Effector memory CD8-positive, alpha-beta T cell (primary cell): ENCODE data around the gene DNAJC6.

ENCODE experiments used
- ATAC-seq: fragments of 150-1000 bp; cut with Tn5 transposase; replicated peaks from 2 replicates; pipeline ENCODE4 v1.10.0; 2021; ENCODE audit warnings: mild to moderate bottlenecking, moderate library complexity
- DNase-seq, 3 experiments: peaks; one replicate each; pipeline ENCODE4 v3.0.0; 2021
- H3K27ac Mint-ChIP-seq, 2 donors: one replicate each; pipeline ENCODE4 v1.8.0; 2022; ENCODE audit warnings: mild to moderate bottlenecking in 2 of 2, mixed read lengths in 2 of 2, moderate library complexity in 2 of 2
- H3K27me3 Mint-ChIP-seq, 2 donors: one replicate each; pipeline ENCODE4 v1.8.0; 2022; ENCODE audit warnings: mixed read lengths in 2 of 2
- H3K36me3 Mint-ChIP-seq: one replicate; pipeline ENCODE4 v1.8.0; 2022; ENCODE audit warnings: mild to moderate bottlenecking, moderate library complexity, mixed read lengths; ENCODE audit not compliant: insufficient read depth
- H3K4me1 Mint-ChIP-seq, 2 donors: one replicate each; pipeline ENCODE4 v1.8.0; 2022; ENCODE audit warnings: low read depth in 2 of 2, mixed read lengths in 2 of 2
- H3K4me3 Mint-ChIP-seq, 2 donors: one replicate each; pipeline ENCODE4 v1.8.0; 2022; ENCODE audit warnings: mild to moderate bottlenecking in 2 of 2, mixed read lengths in 2 of 2, moderate library complexity in 2 of 2
- H3K9me3 Mint-ChIP-seq, 2 donors: one replicate each; pipeline ENCODE4 v1.8.0; 2022; ENCODE audit warnings: mixed read lengths in 2 of 2

DNAJC6 gene

DNA sequence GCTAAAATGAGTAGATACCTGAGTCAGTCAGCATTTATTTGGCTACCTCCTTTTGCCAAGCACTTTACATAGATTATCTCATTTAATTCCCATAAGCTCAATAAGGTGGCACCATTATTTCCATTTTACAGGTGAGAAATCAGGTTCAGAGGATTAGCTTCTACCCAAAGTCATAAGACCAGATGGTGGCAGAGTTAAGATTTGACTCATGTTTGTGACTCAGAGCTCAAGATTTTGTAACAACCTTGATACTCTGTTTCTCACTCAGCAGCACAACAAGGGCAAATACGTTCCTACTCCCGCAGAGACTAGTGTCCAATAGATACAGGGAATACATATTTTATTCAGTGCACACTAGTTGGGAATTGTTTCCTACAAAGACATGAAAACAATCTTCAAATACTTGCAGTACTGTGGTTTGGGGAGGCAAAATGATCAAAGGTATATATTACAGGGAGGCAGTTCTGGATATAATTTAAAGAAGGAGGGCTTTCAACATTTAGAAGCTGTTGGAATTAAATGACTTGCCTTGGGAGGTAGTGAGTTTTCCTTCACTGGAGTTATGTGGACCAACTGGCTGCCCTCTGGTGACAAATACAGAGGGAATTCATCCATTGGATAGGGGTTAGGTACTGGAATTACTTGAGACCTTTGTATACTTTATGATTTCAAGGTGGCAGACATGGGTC is 114.7 kb downstream of the DNAJC6 start:
- ATAC-seq (no peak), DNase-seq (no peak)
- peaks cover 11 to 13% of the 10 kb centered on the region in 2 donors for H3K4me1 Mint-ChIP-seq
- no peaks in the 10 kb centered on the region for H3K9me3 Mint-ChIP-seq
- H3K27ac Mint-ChIP-seq: no peak overlapping the region
- H3K36me3 Mint-ChIP-seq: peaks cover 19% of the 10 kb centered on the region
- no peaks in the 10 kb centered on the region for H3K27me3 Mint-ChIP-seq
- H3K4me3 Mint-ChIP-seq: no peak overlapping the region

DNA sequence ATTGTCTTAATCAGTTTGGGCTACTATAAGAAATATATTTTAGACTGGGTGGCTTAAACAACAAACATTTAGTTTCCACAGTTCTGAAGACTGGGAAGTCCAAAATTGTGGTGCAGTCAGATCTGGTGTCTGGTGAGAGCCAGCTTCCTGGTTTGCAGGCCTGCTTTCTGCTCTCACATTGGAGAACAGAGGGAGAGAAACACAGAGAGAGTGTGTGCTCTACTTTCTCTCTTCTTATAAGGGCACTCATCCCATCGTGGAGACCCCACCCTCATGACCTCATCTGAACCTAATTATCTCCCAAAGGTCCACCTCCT is 115.2 kb downstream of the DNAJC6 start:
- no peak overlapping the region for H3K27ac Mint-ChIP-seq
- no peak overlapping the region for H3K4me3 Mint-ChIP-seq
- no peak for ATAC-seq
- H3K36me3 Mint-ChIP-seq: peaks cover 19% of the 10 kb centered on the region
- H3K27me3 Mint-ChIP-seq: no peaks in the 10 kb centered on the region
- peaks cover 11 to 14% of the 10 kb centered on the region in 2 donors for H3K4me1 Mint-ChIP-seq
- H3K9me3 Mint-ChIP-seq: no peaks in the 10 kb centered on the region
- no peak for DNase-seq

DNA sequence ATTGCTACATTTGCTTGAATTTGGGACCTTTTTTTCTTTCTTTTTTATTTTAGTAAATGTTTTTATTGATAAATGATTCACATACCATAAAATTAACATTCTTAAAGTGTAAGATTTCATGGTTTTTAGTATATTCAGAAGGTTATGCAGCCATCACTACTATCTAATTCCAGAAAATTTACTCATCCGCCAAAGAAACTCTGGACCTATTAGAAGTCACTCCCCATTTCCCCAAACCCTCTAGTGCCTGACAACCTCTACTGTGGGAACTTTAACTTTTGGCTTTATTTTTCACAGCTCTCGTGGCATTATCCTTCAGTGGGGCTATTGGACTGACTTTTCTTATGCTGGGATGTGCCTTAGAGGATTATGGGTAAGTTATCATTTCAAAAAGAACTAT is 115.7 kb downstream of the DNAJC6 start:
- Mint-ChIP-seq H3K27me3 (no peaks in the 10 kb centered on the region), H3K36me3 (peaks cover 19% of the 10 kb centered on the region), H3K9me3 (no peaks in the 10 kb centered on the region), H3K27ac (no peak overlapping the region), H3K4me3 (no peak overlapping the region), H3K4me1 (peaks cover 7 to 10% of the 10 kb centered on the region in 2 donors)
- DNase-seq (no peak), ATAC-seq (no peak)

DNA sequence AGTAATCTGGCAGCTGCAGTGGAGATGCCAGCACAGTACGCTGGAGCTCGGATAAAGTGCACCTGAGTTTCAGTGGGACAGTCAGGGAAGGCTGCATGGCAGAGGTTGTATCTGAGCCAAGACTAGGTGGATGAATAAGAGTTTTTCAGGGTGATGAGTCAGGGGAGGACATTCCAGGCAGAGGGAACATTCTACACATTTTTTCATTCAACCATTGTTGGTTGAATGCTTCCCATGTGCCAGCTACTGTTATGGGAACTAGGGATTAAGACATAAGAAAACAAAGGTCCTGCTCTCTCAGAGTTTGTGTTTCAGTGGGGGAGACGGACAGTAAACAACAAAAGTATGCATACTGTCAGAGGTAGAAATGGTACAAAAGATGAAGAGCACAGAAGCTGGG is 116.4 kb downstream of the DNAJC6 start:
- no peak overlapping the region for H3K4me3 Mint-ChIP-seq
- H3K27me3 Mint-ChIP-seq: no peaks in the 10 kb centered on the region
- no peak overlapping the region for H3K27ac Mint-ChIP-seq
- H3K36me3 Mint-ChIP-seq: peaks cover 19% of the 10 kb centered on the region
- ATAC-seq (no peak), DNase-seq (no peak)
- H3K4me1 Mint-ChIP-seq: peaks cover 7 to 10% of the 10 kb centered on the region in 2 donors
- H3K9me3 Mint-ChIP-seq: no peaks in the 10 kb centered on the region

DNA sequence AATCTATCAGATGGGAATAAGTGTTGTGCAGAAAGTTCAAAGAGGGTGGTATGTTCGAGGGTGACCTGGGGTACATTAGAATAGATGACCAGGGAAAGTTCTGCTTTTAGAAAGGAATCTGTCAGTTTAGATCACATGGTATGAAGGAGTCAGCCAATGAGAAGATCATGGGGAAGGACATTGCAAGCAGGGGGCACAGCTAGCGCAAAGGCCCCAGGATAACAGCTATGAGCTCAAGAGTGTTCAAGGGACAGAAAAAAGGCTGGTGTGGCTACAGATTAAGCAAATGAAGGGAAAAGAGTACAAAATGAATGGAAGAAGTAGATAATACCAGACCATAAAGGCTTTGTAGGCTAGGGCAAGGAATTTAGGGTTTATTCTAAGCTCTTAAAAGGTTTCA is 119.7 kb downstream of the DNAJC6 start:
- DNase-seq (no peak), ATAC-seq (no peak)
- Mint-ChIP-seq H3K4me1 (peaks cover 7 to 10% of the 10 kb centered on the region in 2 donors), H3K36me3 (peaks cover 26% of the 10 kb centered on the region), H3K27ac (no peak overlapping the region), H3K9me3 (no peaks in the 10 kb centered on the region), H3K4me3 (no peak overlapping the region), H3K27me3 (no peaks in the 10 kb centered on the region)

DNA sequence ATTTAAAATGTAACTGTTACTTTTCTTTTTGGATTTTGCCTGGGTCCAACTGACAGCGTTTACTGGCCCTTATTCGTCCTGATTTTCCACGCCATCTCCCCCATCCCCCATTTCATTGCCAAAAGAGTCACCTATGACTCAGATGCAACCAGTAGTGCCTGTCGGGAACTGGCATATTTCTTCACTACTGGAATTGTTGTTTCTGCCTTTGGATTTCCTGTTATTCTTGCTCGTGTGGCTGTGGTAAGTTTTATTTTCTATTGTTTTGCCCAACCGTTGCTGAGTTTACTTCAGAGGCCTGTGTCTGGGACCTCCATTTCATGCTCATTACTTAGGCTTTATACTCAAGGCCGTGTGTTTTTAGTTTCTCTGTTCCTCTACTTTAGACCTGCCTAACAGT is 120.5 kb downstream of the DNAJC6 start:
- Mint-ChIP-seq H3K9me3 (no peaks in the 10 kb centered on the region), H3K27me3 (no peaks in the 10 kb centered on the region), H3K27ac (no peak overlapping the region), H3K4me1 (peaks cover 5 to 7% of the 10 kb centered on the region in 2 donors), H3K4me3 (no peak overlapping the region), H3K36me3 (peaks cover 26% of the 10 kb centered on the region)
- DNase-seq: no peak
- no peak for ATAC-seq

DNA sequence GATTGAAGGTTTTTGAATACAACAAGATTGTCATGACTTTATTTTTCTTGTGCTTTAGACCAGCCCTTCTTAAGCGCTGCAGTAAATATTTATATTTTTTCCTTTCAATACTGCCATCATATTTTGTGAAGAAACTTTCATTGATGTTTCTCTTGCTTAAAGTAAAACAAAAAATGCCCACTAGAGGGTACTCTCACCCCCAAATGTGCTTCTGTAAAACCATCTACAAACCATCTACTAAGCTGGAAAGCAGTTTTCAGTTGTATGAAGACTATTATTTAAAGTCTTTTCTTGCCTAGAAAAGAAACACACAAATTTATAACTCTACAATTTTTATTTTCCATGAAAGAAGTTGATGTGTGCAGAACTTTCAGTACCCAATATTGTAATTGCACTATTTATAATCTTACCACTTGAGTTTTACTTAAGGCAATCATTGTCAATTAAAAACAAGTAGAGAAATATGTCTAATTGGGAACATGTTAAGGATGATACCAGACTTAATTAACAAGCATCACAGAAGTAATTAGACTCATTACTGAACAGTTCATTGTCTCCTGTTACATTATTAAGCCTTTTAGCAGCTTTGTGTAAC is 121.9 kb downstream of the DNAJC6 start:
- DNase-seq (no peak), ATAC-seq (peak; percentile 51)
- Mint-ChIP-seq H3K27ac (no peak overlapping the region), H3K4me1 (peaks cover 5 to 7% of the 10 kb centered on the region in 2 donors), H3K9me3 (no peaks in the 10 kb centered on the region), H3K36me3 (peaks cover 25% of the 10 kb centered on the region), H3K27me3 (no peaks in the 10 kb centered on the region), H3K4me3 (no peak overlapping the region)

DNA sequence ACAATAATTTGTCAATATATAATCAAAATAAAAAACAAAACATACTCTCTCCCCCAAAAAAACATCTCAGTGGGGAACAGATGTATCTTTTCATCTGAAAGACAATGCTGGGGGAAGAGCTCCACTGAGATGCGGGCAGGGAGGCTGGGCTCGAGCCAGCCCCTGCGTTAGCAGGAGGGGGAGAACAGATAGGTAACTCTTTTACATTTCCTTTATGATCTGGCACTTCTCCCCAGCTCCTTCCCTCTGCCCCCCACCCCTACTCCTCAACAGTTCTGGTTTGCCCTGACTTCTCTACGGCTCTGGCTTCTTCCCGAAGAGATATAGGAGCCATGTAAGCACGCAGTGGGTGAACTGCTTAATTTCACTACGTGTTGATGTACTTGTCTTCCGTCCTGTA is 123.6 kb downstream of the DNAJC6 start:
- ATAC-seq (no peak), DNase-seq (no peak)
- Mint-ChIP-seq H3K36me3 (peaks cover 12% of the 10 kb centered on the region), H3K4me3 (no peak overlapping the region), H3K27ac (no peak overlapping the region), H3K9me3 (no peaks in the 10 kb centered on the region), H3K4me1 (peaks cover 5 to 7% of the 10 kb centered on the region in 2 donors), H3K27me3 (no peaks in the 10 kb centered on the region)

DNA sequence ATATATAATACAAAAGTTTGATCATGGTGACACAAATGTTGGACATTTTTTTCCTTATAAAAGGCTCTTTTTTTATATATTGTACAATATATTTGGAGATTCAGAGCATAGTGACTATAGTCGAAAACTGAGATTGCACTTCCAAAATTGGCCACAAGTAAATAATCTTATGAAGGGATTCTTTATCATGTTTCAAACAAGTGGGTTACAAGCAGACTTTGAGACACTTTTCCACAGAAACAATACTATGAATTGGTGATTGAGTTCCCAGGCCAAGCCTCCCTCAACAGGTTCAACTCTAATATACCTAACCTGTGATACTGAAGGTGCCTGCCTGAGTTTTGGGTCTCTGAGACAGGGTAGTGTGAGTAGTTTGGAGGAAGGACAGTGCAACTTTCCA is 124.9 kb downstream of the DNAJC6 start:
- no peak overlapping the region for H3K4me3 Mint-ChIP-seq
- H3K4me1 Mint-ChIP-seq: peaks cover 2 to 4% of the 10 kb centered on the region in 2 donors
- H3K27me3 Mint-ChIP-seq: no peaks in the 10 kb centered on the region
- H3K36me3 Mint-ChIP-seq: peaks cover 14% of the 10 kb centered on the region
- H3K27ac Mint-ChIP-seq: no peak overlapping the region
- no peak for ATAC-seq
- DNase-seq: no peak
- no peaks in the 10 kb centered on the region for H3K9me3 Mint-ChIP-seq

DNA sequence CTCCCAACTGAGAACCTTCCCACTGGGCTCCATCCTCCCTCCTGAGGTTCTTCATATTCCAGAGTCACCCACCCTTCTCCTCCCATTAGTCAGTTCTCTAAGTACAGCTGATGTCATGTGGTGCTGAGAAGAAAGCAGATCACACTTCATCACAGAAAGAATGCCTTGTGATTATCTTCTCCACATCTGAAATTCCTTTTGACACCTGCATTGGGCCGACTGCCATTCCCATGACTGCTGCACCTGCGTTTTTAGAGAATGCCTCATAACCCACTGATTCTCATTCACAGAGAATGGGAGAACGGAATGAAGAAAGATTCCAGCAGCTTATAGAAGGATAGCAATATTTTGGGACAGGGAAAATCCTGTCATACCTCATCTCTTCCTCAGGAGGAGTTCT is 125.4 kb downstream of the DNAJC6 start:
- Mint-ChIP-seq H3K27me3 (no peaks in the 10 kb centered on the region), H3K36me3 (peaks cover 14% of the 10 kb centered on the region), H3K4me1 (peaks cover 2 to 4% of the 10 kb centered on the region in 2 donors), H3K4me3 (no peak overlapping the region), H3K9me3 (no peaks in the 10 kb centered on the region), H3K27ac (no peak overlapping the region)
- DNase-seq (no peak), ATAC-seq (no peak)

DNA sequence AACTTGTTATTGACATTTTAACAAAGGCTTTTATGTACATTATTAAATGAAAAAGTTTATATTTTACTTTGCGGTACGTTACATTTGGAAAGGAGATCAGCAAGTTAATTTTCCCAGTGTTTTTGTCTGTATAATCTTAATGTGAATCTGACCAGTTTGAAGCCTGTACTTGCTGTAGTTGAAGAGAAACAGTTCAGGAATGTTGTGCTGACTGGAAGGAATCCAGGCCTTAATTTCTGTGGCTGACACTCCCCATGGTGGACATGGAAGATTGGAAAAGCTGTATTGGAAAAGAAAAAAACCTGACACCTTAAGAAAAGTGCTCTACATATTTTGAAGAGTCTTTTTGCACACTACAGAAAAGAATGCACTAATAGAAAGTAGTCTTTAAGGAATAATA is 126.6 kb downstream of the DNAJC6 start:
- Mint-ChIP-seq H3K27ac (no peak overlapping the region), H3K27me3 (no peaks in the 10 kb centered on the region), H3K4me1 (peaks cover 2 to 4% of the 10 kb centered on the region in 2 donors), H3K9me3 (no peaks in the 10 kb centered on the region), H3K36me3 (peaks cover 14% of the 10 kb centered on the region), H3K4me3 (no peak overlapping the region)
- ATAC-seq (no peak), DNase-seq (no peak)

DNA sequence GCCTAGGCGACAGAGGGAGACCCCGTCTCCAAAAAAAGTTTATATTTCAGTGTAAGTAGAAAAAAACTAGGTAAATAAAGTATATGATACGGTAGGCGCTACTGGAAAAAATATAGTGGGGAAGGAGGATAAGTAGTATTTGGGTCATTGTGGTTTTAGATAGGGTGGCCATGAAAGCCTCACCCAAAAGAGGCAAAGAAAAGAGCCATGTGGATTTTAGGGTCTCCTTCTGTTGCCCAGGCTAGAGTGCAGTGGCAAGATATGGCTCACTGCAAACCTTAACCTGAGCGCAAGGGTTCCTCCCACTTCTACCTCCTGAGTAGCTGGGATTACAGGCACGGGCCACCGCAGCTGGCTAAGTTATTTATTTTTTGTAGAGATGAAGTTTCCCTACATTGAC is 128.3 kb downstream of the DNAJC6 start:
- H3K27ac Mint-ChIP-seq: no peak overlapping the region
- ATAC-seq (no peak), DNase-seq (no peak)
- no peak overlapping the region for H3K4me3 Mint-ChIP-seq
- H3K9me3 Mint-ChIP-seq: no peaks in the 10 kb centered on the region
- H3K27me3 Mint-ChIP-seq: no peaks in the 10 kb centered on the region
- peaks cover 8% of the 10 kb centered on the region for H3K36me3 Mint-ChIP-seq
- peaks cover 2 to 4% of the 10 kb centered on the region in 2 donors for H3K4me1 Mint-ChIP-seq

DNA sequence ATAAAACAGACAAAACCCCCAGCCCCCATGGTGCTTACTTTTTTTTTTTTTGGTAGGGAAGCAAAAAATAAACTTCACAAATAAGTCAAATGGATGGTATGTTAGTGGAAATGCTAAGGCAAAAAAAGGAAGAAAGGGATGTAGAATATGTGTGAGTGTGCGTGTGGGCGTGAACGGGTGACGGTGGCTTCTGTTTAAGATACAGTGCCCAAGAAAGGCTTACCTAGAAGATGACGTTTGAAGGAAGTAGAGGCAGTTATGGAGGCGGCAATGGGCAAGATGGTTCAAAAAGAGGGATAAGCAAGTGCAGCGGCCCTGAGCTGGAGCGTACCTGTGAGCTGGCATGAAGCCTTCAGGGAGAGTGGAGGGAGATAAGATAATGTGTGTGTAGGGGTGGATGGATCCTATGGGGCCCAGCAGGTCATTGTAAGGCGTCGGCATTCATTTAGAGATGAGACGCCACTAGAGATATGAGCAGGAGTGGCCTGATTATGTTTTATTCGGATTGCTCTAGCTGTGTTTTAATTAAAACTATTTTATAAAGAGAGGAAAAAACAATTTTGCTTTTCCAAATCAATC is 131.1 kb downstream of the DNAJC6 start:
- peaks cover 5% of the 10 kb centered on the region for H3K36me3 Mint-ChIP-seq
- H3K27me3 Mint-ChIP-seq: no peaks in the 10 kb centered on the region
- peak overlapping the region in 1 of 2 donors; percentile 2 for H3K27ac Mint-ChIP-seq
- H3K9me3 Mint-ChIP-seq: no peaks in the 10 kb centered on the region
- no peak for DNase-seq
- H3K4me3 Mint-ChIP-seq: no peak overlapping the region
- no peak for ATAC-seq
- H3K4me1 Mint-ChIP-seq: no peaks in the 10 kb centered on the region

DNA sequence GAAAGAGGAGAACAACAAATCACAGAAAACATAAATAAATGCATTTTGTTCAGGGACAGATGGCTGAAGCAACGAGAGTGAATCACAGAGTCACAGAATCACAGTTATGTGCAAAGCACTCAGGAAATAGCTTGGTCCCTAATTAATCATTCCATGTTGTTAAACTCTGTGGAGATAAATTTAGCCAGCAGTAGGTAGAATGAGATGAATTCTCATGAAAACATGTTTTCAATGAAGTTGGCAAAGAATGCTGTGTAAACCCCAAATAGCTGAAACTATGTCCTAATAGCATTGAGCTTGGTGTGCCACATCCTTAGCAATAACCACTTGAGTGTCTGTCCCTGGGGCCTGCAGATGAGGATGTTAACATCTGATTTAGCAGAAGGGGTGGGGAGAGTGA is 131.6 kb downstream of the DNAJC6 start:
- Mint-ChIP-seq H3K27me3 (no peaks in the 10 kb centered on the region), H3K9me3 (no peaks in the 10 kb centered on the region), H3K36me3 (peaks cover 2% of the 10 kb centered on the region), H3K4me3 (no peak overlapping the region), H3K4me1 (no peaks in the 10 kb centered on the region), H3K27ac (peak overlapping the region in 1 of 2 donors; percentile 2)
- DNase-seq: no peak
- ATAC-seq: no peak
